ENCODE data around the gene STAG1. TPM values are rescaled to one million over a fixed set of nuclear protein-coding genes. Genes with fewer than 3 reads are reported as not detected.

STAG1 gene
- total and polyA plus RNA-seq, 4 donors: 4.6 to 28.0 (median 16.6) TPM

GRCh38 chr3:136327671-136328070, 424.5 kb downstream of the STAG1 start:
- peaks cover 0 to under 1% (median 0%) of the 10 kb centered on the region in 4 donors for H3K9me3 ChIP-seq (ENCODE audit: control insufficient read depth in 4 of 4, low read length in 3 of 4)
- no peaks in the 10 kb centered on the region for H3K4me1 ChIP-seq (ENCODE audit: control insufficient read depth in 4 of 4, insufficient read depth in 4 of 4, low read length in 3 of 4)
- DNase-seq (ENCODE audit: low spot score): no peak
- no peak overlapping the region for H3K4me3 ChIP-seq (ENCODE audit: low read depth in 1 of 3, low read length in 3 of 3)
- H3K27ac ChIP-seq (ENCODE audit: low read depth in 1 of 2, low read length in 2 of 2): no peak overlapping the region
- H3K9ac ChIP-seq (ENCODE audit: low read depth in 1 of 2, low read length in 2 of 2): no peak overlapping the region
- WGBS: 98% methylated on average over 5 of the region's 5 CpGs
- TF ChIP-seq FOXA2 (IDR thresholded peaks at IDR 0.05) (no peak), ZBTB33 (IDR thresholded peaks at IDR 0.05) (no peak), JUND (IDR thresholded peaks at IDR 0.05) (no peak), FOXA1 (IDR thresholded peaks at IDR 0.05) (no peak), RXRA (IDR thresholded peaks at IDR 0.05) (no peak), RAD21 (IDR thresholded peaks at IDR 0.05) (no peak), HNF4A (conservative IDR thresholded peaks at IDR 0.05) (no peak), SP1 (IDR thresholded peaks at IDR 0.05) (no peak), YY1 (IDR thresholded peaks at IDR 0.05) (no peak), NR2F2 (IDR thresholded peaks at IDR 0.05) (no peak), TAF1 (conservative IDR thresholded peaks at IDR 0.05) (no peak), GABPA (IDR thresholded peaks at IDR 0.05 in 1 of 2, conservative IDR thresholded peaks at IDR 0.05 in 1 of 2) (no peak), EGR1 (IDR thresholded peaks at IDR 0.05; ENCODE audit: low read depth in 2 of 2) (no peak), HNF4G (IDR thresholded peaks at IDR 0.05) (no peak), CTCF (IDR thresholded peaks at IDR 0.05; ENCODE audit: low read depth, low read length, missing input control) (no peak)
- TF ChIP-seq, protein P1, sequence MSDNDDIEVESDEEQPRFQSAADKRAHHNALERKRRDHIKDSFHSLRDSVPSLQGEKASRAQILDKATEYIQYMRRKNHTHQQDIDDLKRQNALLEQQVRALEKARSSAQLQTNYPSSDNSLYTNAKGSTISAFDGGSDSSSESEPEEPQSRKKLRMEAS (IDR thresholded peaks at IDR 0.05): no peak
- TF ChIP-seq, protein P2, sequence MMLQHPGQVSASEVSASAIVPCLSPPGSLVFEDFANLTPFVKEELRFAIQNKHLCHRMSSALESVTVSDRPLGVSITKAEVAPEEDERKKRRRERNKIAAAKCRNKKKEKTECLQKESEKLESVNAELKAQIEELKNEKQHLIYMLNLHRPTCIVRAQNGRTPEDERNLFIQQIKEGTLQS (IDR thresholded peaks at IDR 0.05): no peak
- TF ChIP-seq, protein P3, sequence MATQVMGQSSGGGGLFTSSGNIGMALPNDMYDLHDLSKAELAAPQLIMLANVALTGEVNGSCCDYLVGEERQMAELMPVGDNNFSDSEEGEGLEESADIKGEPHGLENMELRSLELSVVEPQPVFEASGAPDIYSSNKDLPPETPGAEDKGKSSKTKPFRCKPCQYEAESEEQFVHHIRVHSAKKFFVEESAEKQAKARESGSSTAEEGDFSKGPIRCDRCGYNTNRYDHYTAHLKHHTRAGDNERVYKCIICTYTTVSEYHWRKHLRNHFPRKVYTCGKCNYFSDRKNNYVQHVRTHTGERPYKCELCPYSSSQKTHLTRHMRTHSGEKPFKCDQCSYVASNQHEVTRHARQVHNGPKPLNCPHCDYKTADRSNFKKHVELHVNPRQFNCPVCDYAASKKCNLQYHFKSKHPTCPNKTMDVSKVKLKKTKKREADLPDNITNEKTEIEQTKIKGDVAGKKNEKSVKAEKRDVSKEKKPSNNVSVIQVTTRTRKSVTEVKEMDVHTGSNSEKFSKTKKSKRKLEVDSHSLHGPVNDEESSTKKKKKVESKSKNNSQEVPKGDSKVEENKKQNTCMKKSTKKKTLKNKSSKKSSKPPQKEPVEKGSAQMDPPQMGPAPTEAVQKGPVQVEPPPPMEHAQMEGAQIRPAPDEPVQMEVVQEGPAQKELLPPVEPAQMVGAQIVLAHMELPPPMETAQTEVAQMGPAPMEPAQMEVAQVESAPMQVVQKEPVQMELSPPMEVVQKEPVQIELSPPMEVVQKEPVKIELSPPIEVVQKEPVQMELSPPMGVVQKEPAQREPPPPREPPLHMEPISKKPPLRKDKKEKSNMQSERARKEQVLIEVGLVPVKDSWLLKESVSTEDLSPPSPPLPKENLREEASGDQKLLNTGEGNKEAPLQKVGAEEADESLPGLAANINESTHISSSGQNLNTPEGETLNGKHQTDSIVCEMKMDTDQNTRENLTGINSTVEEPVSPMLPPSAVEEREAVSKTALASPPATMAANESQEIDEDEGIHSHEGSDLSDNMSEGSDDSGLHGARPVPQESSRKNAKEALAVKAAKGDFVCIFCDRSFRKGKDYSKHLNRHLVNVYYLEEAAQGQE (IDR thresholded peaks at IDR 0.05): no peak
- no peaks in the 10 kb centered on the region for H3K27me3 ChIP-seq (ENCODE audit: control insufficient read depth in 4 of 4, insufficient read depth in 4 of 4, low read length in 3 of 4)
- H3K36me3 ChIP-seq (ENCODE audit: control insufficient read depth in 4 of 4, insufficient read depth in 3 of 4, low read depth in 1 of 4, low read length in 3 of 4): peaks cover 8 to 44% (median 27%) of the 10 kb centered on the region in 4 donors
